OCI-LY7 (cell line): ENCODE results near the gene HOXB8. TPM values are rescaled to one million over a fixed set of nuclear protein-coding genes. Genes with fewer than 3 reads are reported as not detected.

Source experiments
- BruUV-seq: library from RNA; stranded (reverse); fragments of 400-500 nt; replicated peaks from 2 replicates; lab custom pipeline; 2021; lab: Mats Ljungman, UMichigan
- CTCF ChIA-PET: fragments of 300-600 bp; sonication (Branson Sonifier 250); formaldehyde crosslinking; loops from one replicate; lab custom pipeline; 2022; ENCODE audit warnings: antibody characterized with exemption; ENCODE audit not compliant: unreplicated experiment; lab: Charles Lee
- POLR2A ChIA-PET: fragments of 300-600 bp; sonication (Branson Sonifier 250); formaldehyde crosslinking; loops from one replicate; lab custom pipeline; 2022; ENCODE audit warnings: antibody characterized with exemption; lab: Charles Lee
- DNase-seq: peaks from one replicate; pipeline ENCODE4 v3.0.0-alpha.2; 2015; ENCODE audit warnings: low spot score
- H2AFZ ChIP-seq: fragments of 200-600 bp; sonication (generic), shearing (Covaris generic); 2 replicates; pipeline ENCODE4 v1.6.1; 2014; ENCODE audit warnings: mild to moderate bottlenecking, antibody characterized with exemption, low read length, moderate library complexity
- H3K27ac ChIP-seq: fragments of 200-600 bp; sonication (generic); 2 replicates; pipeline ENCODE4 v1.5.1; 2014; ENCODE audit warnings: mixed run types, low read depth, mild to moderate bottlenecking, moderate library complexity, low read length, inconsistent platforms; ENCODE audit not compliant: poor library complexity, severe bottlenecking
- H3K36me3 ChIP-seq: fragments of 200-600 bp; sonication (generic); 2 replicates; pipeline ENCODE4 v1.6.1; 2014; ENCODE audit warnings: mild to moderate bottlenecking, antibody characterized with exemption, low read length, moderate library complexity, mixed read lengths; ENCODE audit not compliant: insufficient read depth
- H3K4me1 ChIP-seq: fragments of 200-600 bp; sonication (generic); 2 replicates; pipeline ENCODE4 v1.5.1; 2014; ENCODE audit warnings: mild to moderate bottlenecking, low read length; ENCODE audit not compliant: insufficient read depth, poor library complexity, severe bottlenecking
- H3K4me2 ChIP-seq: fragments of 200-600 bp; sonication (generic); 2 replicates; pipeline ENCODE4 v1.6.1; 2014; ENCODE audit warnings: mild to moderate bottlenecking, low read length
- H3K4me3 ChIP-seq: fragments of 200-600 bp; sonication (generic); 2 replicates; pipeline ENCODE4 v1.5.1; 2014; ENCODE audit warnings: mild to moderate bottlenecking, low read depth, low read length; ENCODE audit not compliant: poor library complexity, severe bottlenecking
- H3K79me2 ChIP-seq: fragments of 200-600 bp; sonication (generic); 2 replicates; pipeline ENCODE4 v1.6.1; 2016; ENCODE audit warnings: low read depth, mild to moderate bottlenecking, low read length, moderate library complexity, mixed read lengths; ENCODE audit not compliant: insufficient read depth
- H3K9me2 ChIP-seq: fragments of 200-600 bp; sonication (generic); 2 replicates; pipeline ENCODE4 v1.6.1; 2016; ENCODE audit warnings: mild to moderate bottlenecking, low read length, mixed read lengths; ENCODE audit not compliant: insufficient read depth
- H3K9me3 ChIP-seq: fragments of 200-600 bp; sonication (generic); 2 replicates; pipeline ENCODE4 v1.6.1; 2014; ENCODE audit warnings: mild to moderate bottlenecking, mixed run types, low read length, mixed read lengths
- H4K20me1 ChIP-seq: fragments of 200-600 bp; sonication (generic); 2 replicates; pipeline ENCODE4 v1.6.1; 2014; ENCODE audit warnings: mild to moderate bottlenecking, antibody characterized with exemption, low read length, moderate library complexity, mixed read lengths; ENCODE audit not compliant: insufficient read depth
- EZH2phosphoT487 ChIP-seq: fragments of 200-600 bp; sonication (generic); IDR thresholded peaks from 2 replicates; pipeline ENCODE4 v1.6.1; 2018; ENCODE audit warnings: low read depth, borderline replicate concordance, mild to moderate bottlenecking, mixed run types, antibody characterized with exemption, low read length, moderate library complexity, mixed read lengths
- intact Hi-C: fragments of 100-400 bp; cut with micrococcal nuclease; formaldehyde crosslinking; loops from one replicate; pipeline ENCODE4 v1.10.0; 2022; ENCODE audit not compliant: unreplicated experiment
- total RNA-seq, 2 experiments: library from RNA; depleted of rRNA in 1 of 2; stranded (reverse); fragments of >200 nt in 1 of 2; shearing (Covaris generic) in 1 of 2; gene quantifications; 2 replicates each; pipeline ENCODE4 v1.2.3, GENCODE V29; 2014 to 2022
- TF ChIP-seq, protein P1 (sequence below): fragments of 200-600 bp; sonication (generic); conservative IDR thresholded peaks from 2 replicates; pipeline ENCODE4 v1.5.1; 2014; ENCODE audit warnings: mild to moderate bottlenecking, antibody characterized with exemption, low read length, moderate library complexity, mixed read lengths

Gene HOXB8
- total RNA-seq, 2 experiments from 2014 or later, result not detected

- Histone ChIP-seq H3K4me1 (peaks cover 9% of the 10 kb centered on the region), H2AFZ (no peak overlapping the region), H4K20me1 (no peaks in the 10 kb centered on the region), H3K27ac (no peak overlapping the region), H3K4me3 (no peak overlapping the region), H3K4me2 (no peak overlapping the region), H3K36me3 (no peaks in the 10 kb centered on the region), H3K9me2 (no peaks in the 10 kb centered on the region), H3K79me2 (no peaks in the 10 kb centered on the region), H3K9me3 (no peaks in the 10 kb centered on the region)
- DNase-seq, result no peak
- TF ChIP-seq, protein P1, sequence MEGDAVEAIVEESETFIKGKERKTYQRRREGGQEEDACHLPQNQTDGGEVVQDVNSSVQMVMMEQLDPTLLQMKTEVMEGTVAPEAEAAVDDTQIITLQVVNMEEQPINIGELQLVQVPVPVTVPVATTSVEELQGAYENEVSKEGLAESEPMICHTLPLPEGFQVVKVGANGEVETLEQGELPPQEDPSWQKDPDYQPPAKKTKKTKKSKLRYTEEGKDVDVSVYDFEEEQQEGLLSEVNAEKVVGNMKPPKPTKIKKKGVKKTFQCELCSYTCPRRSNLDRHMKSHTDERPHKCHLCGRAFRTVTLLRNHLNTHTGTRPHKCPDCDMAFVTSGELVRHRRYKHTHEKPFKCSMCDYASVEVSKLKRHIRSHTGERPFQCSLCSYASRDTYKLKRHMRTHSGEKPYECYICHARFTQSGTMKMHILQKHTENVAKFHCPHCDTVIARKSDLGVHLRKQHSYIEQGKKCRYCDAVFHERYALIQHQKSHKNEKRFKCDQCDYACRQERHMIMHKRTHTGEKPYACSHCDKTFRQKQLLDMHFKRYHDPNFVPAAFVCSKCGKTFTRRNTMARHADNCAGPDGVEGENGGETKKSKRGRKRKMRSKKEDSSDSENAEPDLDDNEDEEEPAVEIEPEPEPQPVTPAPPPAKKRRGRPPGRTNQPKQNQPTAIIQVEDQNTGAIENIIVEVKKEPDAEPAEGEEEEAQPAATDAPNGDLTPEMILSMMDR, result no peak
- TF ChIP-seq EZH2phosphoT487, result no peak
- ChIA-PET CTCF (no interaction called here), POLR2A (no interaction called here)
- BruUV-seq, result no TSS peak
- intact Hi-C loops, result loop anchor here (5.0 kb wide), 1 partner anchor 590 kb away; no protein-coding TSS in a partner anchor
These were observed 1.8 kb upstream of the HOXB8 start for GRCh38 chr17:48616717-48617470.

- POLR2A ChIA-PET, result no interaction called here
- CTCF ChIA-PET, result no interaction called here
- no peaks in the 10 kb centered on the region for H3K79me2 ChIP-seq
- H3K4me2 ChIP-seq, result no peak overlapping the region
- intact Hi-C loops, result loop anchor here (5.0 kb wide), 1 partner anchor 589 kb away; no protein-coding TSS in a partner anchor
- no peaks in the 10 kb centered on the region for H3K9me2 ChIP-seq
- no TSS peak for BruUV-seq
- no peak overlapping the region for H3K27ac ChIP-seq
- H2AFZ ChIP-seq, result no peak overlapping the region
- DNase-seq, result no peak
- no peaks in the 10 kb centered on the region for H3K9me3 ChIP-seq
- no peak overlapping the region for H3K4me3 ChIP-seq
- TF ChIP-seq, protein P1, result no peak
- TF ChIP-seq EZH2phosphoT487, result no peak
- no peaks in the 10 kb centered on the region for H3K36me3 ChIP-seq
- H4K20me1 ChIP-seq, result no peaks in the 10 kb centered on the region
- H3K4me1 ChIP-seq, result peaks cover 16% of the 10 kb centered on the region
These were observed 1.0 kb upstream of the HOXB8 start for GRCh38 chr17:48615963-48616716.
